Fibroblast of peridontal ligament (primary cell): Measurements from ENCODE around the gene MRAS.

ENCODE experiments used
- DNase-seq: peaks from one replicate; pipeline ENCODE4 v3.0.0-alpha.2; 2010; ENCODE audit errors: extremely low read depth

Gene MRAS

DNA sequence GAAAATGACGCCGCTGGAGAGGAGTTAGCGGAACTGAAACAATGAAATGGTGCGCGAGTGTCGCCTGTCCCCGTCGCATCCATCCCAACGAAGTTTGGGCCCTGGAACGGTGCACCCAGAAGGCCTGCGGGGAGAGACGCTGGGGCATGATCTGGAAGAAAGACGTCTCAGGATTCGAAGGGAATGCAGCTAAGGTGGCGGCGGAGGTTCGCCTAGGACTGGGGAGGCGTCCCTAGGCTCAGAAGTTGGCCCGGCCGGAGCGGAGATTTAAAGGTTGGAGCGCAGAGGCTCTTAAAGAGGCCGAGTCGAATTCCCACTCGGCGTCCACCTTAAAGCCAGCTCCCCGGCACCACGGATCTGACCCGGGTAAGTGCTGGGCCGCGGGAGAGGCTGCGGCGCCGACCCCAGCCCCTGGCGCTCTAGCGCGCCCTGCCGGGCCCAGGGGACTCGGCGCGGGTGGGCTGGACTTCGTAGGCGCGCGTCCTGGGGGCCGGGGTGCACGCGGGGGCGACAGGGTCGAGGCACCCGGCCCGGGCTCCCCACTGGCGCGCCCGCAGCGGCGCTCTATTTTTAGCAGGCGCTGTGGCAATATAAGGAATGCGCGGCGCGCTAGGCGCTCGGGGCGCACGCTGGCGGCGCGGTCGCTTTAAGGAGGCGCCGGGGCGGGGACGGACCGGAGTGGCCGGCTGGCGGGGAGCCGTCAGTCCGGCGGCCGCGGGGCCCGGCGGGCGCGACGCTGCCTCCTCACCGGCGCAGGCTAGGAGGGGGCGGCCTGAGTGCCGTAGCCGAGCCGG, at the start of gene MRAS:
Gene MRAS (plus strand): TSS at position 620 of the 794 bp plus-strand sequence. CDS start 24,305 bp downstream, outside the sequence.
- peak; percentile 72 for DNase-seq

DNA sequence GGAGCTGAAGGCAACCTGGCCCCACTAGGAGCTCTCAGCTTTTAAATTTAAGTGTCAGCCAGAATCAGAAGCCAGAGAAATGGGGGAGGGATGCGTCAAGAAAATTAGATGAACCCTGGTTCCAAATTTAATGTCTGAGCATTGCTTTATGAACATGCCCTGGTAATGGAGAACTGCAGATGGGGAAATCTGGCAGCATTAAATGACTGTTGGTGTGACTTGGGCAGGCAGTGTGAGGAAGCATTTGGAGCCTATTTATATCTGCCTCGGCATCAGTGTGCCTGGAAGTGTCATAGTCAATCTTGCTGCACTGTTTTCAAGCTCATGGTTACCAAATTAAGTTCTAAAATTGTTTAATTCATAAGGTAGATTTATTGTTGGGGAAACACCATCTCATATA, 47.7 kb upstream of the MRAS start:
- DNase-seq: no peak

DNA sequence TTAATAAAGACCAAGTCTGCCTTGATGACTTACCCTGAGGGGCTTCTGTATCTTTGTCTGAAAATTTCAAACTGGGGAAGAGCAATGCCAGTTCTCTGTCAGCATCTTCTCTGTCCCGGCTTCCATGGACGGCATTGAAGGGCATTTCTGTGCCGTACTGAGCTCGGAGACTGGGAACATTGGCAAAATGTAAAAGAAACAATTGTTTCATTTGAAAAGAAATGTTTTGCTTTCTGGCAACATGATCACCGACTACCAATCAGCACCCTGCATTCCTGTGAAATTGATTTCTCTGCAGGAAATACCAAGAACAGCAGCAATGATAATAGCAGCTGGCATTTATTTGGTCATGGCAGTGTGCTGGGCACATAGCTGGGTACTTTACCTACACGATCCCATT, 44.9 kb upstream of the MRAS start:
- no peak for DNase-seq

DNA sequence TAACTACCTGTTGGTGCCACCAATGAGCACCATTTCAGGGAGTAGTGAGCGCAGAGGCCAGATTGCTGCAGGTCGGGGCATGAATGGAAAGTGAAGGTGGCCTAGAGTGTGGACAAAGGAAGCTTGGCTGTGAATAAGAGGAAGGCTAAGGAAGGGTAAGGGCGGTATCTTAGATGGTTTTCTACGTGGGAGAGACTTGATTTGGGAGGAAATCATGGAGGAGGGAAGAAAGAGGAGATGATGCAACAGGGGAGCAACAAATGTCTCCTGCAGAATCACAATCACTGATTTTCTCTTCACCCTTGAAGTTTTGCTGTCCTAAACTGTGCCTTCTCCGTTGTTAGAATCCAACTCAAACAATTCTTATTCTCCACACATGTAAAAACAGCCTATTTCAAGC, 40.5 kb upstream of the MRAS start:
- DNase-seq: no peak

DNA sequence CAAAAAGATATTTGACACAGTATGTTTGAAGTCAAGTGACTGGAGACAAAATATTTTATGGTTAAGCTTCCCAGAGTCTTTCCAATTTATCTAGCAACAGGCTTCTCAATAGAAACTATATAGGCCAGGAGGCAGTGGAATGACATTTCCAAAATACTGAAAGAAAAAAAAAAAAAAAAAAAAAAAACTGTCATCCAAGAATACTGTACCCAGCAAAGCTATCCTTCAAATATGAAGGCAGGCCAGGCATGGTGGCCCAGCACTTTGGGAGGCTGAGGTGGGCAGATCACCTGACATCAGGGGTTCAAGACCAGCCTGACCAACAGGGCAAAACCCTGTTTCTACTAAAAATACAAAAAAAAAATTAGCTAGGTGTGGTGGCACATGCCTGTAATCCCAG, 39.6 kb upstream of the MRAS start:
- DNase-seq: no peak

DNA sequence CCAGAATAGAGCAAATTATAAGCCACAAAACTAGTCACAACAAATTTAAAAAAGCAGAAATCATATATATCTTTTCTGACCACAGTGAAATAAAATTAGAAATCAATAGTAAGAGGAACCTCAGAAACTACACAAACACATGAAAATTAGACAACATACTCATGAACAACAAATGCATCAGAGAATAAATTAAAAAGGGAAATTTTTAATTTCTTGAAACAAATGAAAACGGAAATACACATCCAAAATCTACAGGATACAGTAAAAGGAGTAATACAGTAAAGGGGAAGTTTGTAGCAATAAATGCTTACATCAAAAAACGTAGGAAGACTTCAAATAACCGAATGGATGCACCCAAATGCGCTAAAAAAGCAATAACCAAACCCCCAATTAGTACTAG, 37.9 kb upstream of the MRAS start:
- no peak for DNase-seq

DNA sequence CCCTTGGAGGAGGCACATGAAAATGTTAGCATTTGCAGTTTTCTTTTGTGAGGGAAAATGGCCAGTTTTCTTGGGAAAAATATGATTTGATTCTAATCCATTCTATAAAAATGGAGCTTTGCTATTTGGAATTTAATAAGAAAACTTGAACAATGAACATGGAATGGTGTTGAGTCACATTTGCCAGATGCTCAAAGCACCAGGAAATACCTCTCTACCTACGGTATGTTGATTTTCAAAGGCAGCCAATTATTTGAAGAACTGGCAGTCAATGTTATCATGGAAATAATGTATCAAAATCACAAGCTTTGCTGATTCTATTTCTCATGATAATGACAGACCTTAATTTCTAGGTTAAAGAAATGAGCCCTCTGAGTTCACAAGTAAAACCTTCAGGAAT, 33.6 kb upstream of the MRAS start:
- no peak for DNase-seq

DNA sequence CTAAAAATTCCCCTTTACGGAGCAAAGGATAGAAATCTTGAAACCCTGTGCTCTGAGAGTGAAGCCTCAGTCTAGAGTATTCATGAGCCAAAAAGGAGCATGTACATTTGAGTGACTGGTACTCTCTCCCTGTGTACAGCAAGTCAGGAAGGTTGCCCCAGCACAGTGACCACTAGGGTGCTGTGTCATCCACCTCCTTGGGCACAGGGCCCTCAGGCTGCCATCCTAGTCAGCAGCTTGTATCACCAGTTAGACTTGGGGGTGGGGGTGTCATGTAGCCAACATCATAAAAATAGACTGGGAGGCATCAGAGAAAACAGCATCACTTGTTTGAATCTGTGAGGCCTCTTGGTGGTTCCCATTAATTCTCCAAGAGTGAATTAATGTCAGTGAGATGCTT, 30.7 kb upstream of the MRAS start:
- DNase-seq: no peak

DNA sequence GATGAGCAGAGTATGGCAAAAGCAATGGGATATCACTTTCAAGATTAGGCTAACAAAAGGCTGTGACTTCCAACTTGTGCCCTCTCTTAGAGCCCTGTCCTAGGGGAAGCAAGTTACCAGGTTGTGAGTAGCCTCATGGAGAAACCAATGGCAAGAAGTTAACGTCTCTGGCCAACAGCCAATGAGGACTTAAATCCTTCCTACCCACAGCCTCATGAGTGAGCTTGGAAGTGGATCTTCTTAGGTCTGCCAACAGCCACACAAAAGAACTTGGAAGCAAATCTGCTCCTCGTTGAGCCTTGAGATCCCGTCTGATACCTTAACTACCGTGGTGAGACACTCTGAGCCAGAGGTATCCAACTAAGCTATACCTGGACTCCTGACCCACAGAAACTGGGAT, 24.4 kb upstream of the MRAS start:
- DNase-seq: no peak

DNA sequence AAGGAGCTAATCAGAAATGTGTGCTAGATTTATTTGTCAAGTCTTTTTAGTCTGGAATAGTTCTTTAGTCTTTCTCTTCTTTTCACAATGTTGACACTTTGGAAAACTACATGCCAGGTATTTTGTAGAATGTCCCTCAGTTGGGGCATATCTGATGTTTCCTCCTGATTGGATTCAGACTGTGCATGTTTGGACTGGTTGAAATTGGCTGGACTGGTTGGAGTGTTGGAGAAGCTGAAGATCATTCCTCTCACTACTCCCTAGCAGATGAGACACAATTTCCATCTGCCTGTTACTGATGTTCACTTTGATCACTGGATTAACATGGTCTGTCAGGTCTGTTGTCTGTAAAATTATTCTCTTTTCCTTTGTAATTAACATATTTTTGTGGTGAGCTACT, 22.4 kb upstream of the MRAS start:
- DNase-seq: no peak

DNA sequence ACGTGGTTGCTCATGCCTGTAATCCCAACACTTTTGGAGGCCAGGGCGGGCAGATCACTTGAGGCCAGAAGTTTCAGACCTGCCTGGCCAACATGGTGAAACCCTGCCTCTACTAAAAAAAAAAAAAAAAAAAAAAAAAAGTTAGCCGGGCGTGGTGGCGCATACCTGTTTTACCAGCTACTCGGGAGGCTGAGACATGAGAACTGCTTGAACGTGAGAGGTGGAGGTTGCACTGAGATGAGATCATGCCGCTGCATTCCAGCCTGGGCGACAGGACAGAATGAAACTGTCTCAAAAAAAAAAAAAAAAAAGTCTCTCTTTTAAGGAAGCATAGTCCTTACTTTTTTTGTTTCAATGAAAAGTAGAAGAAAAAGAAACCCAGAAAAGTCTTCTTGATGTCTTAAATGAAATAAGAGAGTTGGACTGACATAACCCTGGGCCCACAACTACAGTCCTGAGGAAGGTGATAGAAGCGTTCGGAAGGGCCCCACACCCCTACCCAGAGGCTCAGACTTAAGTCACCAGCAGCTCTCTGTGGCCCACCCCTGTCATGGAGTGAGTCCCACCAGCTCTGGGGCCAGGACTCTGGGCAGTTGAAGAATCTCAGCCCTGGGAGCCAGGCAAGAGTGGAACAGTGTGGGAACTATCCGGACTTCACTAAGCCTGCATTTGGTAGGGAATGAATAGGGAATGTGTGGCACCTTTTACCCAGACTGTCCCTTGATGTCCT, 21.3 kb upstream of the MRAS start:
- DNase-seq: no peak

DNA sequence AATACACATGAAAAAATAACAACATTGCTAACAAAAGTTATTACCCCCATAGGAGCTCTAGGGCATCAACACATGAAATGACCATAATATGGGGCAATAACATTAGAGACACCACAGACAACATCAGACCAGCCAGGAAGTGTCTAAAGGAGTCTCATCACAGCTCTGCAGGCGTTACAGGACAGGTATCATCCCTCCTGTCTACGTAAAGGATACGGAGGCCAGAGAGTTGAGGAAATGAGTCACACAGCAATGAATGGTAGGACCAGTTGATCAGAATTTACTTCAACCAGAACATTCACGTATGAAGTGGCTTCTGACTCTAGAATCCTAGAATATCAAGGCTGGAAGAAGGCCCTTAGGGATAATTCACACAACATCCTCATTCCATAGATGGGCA, 20.5 kb upstream of the MRAS start:
- DNase-seq: no peak

DNA sequence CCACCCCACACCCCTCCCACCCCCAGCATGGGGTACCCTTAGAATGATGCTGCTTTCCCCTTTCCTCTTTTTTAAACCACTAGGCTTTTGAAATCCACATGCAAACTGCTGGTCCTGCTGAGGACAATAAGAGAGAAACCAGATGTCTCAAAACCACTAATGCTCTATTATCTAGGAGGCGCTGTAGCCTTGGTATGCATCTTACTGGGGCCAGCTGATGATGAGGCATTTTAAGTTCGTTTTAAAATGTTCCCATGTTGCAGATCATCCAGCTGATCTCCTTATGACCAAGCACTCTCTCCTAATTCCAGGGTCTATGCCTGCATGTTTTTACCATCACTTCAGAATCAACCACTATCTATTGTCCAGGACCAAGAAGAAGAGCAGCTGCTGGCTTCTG, 20.0 kb upstream of the MRAS start:
- peak; percentile 30 for DNase-seq

DNA sequence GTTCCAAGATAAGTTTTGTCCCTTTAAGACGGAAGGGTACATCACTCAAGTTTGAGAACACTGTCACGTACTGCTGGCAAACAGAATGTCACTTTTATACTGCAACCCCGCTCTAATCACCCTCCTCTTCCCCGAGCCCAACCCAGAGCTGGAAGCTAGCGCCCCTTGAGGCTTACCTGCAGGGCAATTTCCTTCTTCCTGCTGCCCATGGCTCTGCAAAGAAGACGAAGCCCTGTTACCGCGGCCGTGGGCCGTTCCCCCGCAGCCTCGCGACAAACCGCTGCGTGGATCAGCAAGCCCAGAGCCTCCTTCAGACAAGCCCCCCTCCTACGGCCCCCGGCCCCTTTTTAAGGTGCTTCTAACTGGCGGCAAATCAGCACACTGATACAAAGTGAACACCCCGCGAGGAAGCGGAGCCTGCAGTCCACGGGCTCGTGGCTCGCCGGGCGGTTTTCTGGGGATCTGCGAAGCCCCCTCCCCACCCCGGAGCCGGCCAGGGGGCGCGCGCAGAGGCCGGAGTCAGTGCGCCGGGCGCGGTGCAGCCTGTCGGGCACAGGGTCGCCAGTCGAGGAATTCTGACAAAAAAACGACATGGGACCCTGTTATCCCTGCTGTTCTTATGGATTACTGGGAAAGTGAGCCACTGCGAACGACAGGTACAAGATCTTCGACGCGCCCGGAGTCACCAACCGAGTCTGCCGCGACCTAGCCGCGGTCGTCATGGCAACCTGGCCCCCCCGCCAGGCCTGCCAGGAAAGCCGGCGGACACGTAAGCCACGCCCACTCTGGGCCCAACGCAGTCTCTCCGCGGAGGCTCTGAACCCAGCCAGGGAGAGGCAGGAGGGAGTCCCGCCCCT, 19.0 kb upstream of the MRAS start, which contains the start of gene NME9:
Gene NME9 (minus strand): TSS at position 725 of the 857 bp plus-strand sequence. CDS start 516 bp downstream, at position 209.
- peak; percentile 49 for DNase-seq

DNA sequence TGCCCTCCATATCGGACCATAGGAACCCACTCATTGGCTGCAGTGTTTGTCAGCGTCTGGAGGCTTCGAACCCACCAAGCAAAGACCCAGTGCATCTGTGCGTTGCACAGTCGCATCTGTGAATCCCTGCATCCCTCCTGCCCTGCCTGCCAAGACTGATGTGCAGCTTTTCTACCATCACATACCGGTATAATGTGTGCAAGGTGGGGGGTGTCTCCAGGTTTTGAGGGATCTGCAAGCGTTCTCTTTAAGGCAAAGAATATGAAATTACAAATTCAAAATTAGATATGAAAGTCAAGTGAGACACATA, 18.4 kb upstream of the MRAS start:
- no peak for DNase-seq

DNA sequence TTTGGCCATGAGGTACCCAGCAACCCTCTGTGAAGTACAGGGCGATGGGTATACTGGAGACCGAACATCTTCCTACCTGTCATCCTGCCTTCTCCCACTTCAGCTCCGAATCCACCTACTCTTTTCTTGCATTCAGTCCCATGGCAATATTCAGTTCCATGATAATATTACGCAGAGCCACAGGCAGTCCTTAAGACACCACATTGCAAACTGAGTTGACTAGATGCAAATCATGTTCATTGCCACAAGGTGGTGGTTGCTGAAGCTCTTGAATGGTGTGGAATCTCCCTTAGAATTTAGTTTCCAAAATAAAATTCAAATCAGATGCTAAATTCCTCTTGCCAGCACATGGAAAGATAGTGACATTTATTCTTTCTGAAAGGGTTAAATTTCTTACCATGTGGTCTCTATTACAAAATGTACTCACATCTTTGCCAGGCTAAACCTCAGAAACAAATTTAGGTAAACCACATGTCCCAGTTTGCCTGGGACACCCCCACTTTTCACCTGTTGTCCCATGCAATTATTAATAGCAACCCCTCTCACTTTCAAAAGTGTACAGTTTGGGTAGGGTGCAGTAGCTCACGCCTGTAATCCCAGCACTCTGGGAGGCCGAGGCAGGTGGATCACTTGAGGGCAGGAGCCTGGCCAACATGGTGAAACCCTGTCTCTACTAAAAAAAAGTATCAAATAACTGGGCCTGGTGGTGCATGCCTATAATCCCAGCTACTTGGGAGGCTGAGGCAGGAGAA, 17.1 kb upstream of the MRAS start:
- peak; percentile 49 for DNase-seq

DNA sequence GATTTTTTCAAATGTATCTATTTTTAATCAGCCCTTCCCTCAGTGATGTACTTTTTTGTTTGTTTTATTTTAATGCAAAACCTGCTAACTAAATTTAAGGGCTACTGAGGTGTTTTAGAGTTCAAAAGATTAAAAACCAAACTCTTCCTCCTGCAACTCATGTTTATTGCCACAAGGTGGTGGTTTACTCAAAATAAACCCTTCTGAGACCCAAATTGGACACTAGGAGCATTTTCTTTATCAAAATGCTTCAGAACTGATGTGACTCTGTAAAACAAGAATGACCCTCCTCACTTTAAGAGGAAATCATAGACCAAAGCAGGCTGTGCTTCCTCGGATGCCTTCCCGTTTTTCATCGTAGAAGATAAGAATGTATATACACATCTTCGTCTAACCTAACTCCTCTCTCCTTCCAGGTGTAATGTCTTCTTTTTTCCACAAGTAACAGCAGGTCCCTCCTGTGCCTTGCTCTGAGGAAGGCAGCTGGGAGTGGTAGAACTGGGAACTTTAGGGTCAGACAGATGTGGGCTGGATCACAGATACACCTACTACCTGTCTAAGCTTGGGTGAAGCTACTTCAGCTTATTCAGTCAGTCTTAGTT, 15.8 kb upstream of the MRAS start:
- DNase-seq: peak; percentile 71

DNA sequence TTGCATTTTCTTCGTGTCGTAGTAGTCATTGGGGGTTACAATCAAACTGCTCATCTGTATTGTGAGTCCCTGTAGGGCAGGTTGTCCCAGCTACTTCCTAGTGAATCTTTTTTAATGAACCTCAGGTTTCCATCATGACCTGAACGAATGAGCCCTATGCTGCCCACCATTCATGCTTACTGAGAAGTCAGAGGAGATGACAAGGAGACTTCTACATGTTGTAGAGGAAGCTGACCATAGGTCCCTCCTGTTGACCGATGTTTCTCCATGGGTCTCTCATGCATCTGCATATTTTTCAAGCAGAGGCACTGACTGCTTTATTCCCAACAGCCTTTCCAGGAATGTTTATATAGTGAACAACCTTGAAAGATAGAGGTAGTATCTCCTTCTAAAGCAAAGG, 13.8 kb upstream of the MRAS start:
- DNase-seq: no peak

DNA sequence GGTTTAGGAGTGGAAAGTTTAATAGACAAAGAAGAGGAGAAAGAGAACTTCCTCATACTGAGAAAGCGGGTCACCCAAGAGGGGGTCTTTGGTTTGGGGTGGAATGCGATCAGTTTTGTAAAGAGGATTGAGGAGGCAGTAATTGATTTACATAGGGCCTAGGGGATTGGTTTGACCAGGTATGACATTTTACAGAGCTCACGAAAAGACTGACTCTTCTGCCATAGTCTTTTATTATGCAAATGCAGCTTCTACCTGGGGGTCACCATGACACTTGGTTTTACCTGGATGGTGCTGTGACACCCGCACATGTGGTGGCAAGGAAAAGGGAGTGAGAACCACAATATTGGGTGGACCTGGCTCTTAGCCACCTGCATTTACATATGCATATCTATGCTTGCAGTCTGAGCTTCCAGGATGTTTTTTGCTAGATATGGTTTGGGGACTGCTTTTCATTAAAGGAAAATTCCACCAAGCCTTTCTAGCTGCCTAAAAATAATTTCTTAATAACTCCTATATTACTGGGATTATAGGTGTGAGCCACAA, 11.9 kb upstream of the MRAS start:
- no peak for DNase-seq

DNA sequence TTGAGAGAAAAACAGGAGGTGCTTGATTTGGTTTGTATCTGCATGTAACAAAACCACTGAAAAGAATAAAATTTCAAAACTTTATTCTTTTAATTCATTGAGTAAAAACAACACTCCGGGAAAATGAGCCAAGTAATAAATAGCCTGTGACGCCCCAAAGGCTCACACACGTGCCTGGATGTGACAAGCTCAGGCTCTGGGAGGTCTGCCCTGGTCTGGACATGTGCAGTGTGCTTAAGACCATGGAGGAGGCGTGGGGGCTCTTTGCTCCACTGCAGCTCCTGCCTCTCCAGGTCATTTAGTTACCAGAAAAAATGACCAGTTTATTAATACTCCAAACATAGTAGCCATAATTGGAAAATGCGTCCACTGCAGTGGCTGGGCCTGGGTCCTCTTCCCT, 10.1 kb upstream of the MRAS start:
- no peak for DNase-seq

DNA sequence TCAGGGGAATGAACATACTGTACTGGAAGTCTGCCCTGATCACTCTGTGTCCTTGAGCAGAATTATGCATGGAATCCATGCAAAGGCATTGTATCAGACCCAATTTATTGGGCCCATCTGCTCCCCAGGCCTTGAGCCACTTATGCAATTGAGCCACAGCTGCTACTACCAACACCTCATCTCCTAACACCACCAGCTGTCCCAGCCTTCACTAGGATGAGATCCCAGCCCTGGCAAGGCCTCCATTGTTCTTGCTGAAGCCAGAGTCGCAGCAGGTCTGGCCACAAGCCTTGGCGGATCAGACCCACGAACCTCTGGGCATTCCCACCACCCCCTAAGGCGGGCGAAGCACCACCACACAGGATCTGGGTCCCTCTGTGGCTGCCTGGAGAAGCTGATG, 9.6 kb upstream of the MRAS start:
- DNase-seq: no peak
